ENCODE measurements around the gene NDUFS6.

GRCh38 chr5:1780614-1780930, 20.6 kb upstream of the NDUFS6 start:
- TF ChIP-seq MAX (IDR thresholded peaks at IDR 0.05) = no peak
- TF ChIP-seq YY1 (IDR thresholded peaks at IDR 0.05; ENCODE audit: low read depth) = no peak
- no peak for TF ChIP-seq TEAD4 (IDR thresholded peaks at IDR 0.05)
- no peak for TF ChIP-seq REST (IDR thresholded peaks at IDR 0.05; ENCODE audit: low read depth)
- TF ChIP-seq TCF12 (IDR thresholded peaks at IDR 0.05; ENCODE audit: low read depth) = no peak
- no peak for TF ChIP-seq RAD21 (IDR thresholded peaks at IDR 0.05; ENCODE audit: low read depth)
- TF ChIP-seq CREB1 (IDR thresholded peaks at IDR 0.05; ENCODE audit: low read depth) = no peak
- no peak for TF ChIP-seq EP300 (IDR thresholded peaks at IDR 0.05; ENCODE audit: borderline replicate concordance)
- no peak for TF ChIP-seq FOXM1 (IDR thresholded peaks at IDR 0.05; ENCODE audit: borderline replicate concordance, low read depth)
- TF ChIP-seq NFIC (IDR thresholded peaks at IDR 0.05) = no peak
- TF ChIP-seq TAF1 (IDR thresholded peaks at IDR 0.05; ENCODE audit: low read depth) = no peak
- no peak for TF ChIP-seq ZBTB7A (IDR thresholded peaks at IDR 0.05; ENCODE audit: low read depth)

Measured in Ishikawa (cell line).